GM21515 (cell line): ENCODE measurements around the gene MYEOV.

ENCODE experiments used
- ATAC-seq: cut with Tn5 transposase; IDR thresholded peaks from one replicate; pipeline ENCODE4 v1.9.1; 2021; ENCODE audit not compliant: unreplicated experiment

MYEOV gene

GRCh38 chr11:69314555-69314954, 20.6 kb downstream of the MYEOV start:
- ATAC-seq = no peak

- no peak for ATAC-seq
These were observed 23.0 kb downstream of the MYEOV start for GRCh38 chr11:69316956-69317355.

GRCh38 chr11:69317401-69318092, 23.6 kb downstream of the MYEOV start:
- ATAC-seq = no peak

- no peak for ATAC-seq
These were observed 24.1 kb downstream of the MYEOV start for GRCh38 chr11:69318093-69318420.

GRCh38 chr11:69319255-69320106, 25.5 kb downstream of the MYEOV start:
- ATAC-seq = no peak

- no peak for ATAC-seq
These were observed 26.4 kb downstream of the MYEOV start for GRCh38 chr11:69320326-69320725.

GRCh38 chr11:69320756-69321741, 27.1 kb downstream of the MYEOV start:
- ATAC-seq = no peak

GRCh38 chr11:69321877-69322361, 28.0 kb downstream of the MYEOV start:
- no peak for ATAC-seq

- no peak for ATAC-seq
These were observed 31.5 kb downstream of the MYEOV start for GRCh38 chr11:69325446-69325845.

GRCh38 chr11:69326622-69327219, 32.8 kb downstream of the MYEOV start:
- no peak for ATAC-seq

- ATAC-seq = no peak
These were observed 33.8 kb downstream of the MYEOV start for GRCh38 chr11:69327741-69328191.

GRCh38 chr11:69328231-69328630, 34.3 kb downstream of the MYEOV start:
- no peak for ATAC-seq

GRCh38 chr11:69329581-69329980, 35.6 kb downstream of the MYEOV start:
- no peak for ATAC-seq

GRCh38 chr11:69330330-69330729, 36.4 kb downstream of the MYEOV start:
- no peak for ATAC-seq

- ATAC-seq = no peak
These were observed 39.3 kb downstream of the MYEOV start for GRCh38 chr11:69333149-69333710.

- ATAC-seq = no peak
These were observed 39.9 kb downstream of the MYEOV start for GRCh38 chr11:69333879-69334278.

- ATAC-seq = no peak
These were observed 41.2 kb downstream of the MYEOV start for GRCh38 chr11:69335007-69335780.

GRCh38 chr11:69335781-69336405, 41.9 kb downstream of the MYEOV start:
- no peak for ATAC-seq

- no peak for ATAC-seq
These were observed 43.3 kb downstream of the MYEOV start for GRCh38 chr11:69337211-69337721.
